Measurements from ENCODE around the gene PIP5K1B. TPM values are rescaled to one million over a fixed set of nuclear protein-coding genes. Genes with fewer than 3 reads are reported as not detected.

The PIP5K1B gene
- total and polyA plus RNA-seq, 2 of the 13 experiments (the other 11 are each of a cell fraction or from before 2014, with no cell fraction given), result 15.8 to 17.5 TPM

DNA sequence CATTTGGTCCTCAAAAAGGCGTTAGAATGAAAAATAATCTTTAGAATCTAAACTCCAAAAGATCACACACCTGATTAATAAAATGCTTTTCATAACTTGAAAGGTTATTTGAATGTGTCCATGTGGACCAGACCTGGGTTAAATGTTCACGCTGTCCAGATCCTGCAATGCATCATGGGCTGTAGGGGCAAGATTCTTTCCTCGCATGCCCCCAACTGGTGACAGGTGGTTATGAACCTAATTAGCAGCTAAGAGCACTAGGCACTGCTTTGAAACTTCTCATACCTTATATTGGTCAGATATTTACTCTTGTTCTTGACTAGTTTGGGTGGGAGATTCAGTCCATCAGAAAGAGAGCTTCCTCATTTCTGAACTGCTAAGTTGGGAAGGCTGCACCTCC lies 19.3 kb upstream of the PIP5K1B start (continued):
- TF ChIP-seq, protein P1, sequence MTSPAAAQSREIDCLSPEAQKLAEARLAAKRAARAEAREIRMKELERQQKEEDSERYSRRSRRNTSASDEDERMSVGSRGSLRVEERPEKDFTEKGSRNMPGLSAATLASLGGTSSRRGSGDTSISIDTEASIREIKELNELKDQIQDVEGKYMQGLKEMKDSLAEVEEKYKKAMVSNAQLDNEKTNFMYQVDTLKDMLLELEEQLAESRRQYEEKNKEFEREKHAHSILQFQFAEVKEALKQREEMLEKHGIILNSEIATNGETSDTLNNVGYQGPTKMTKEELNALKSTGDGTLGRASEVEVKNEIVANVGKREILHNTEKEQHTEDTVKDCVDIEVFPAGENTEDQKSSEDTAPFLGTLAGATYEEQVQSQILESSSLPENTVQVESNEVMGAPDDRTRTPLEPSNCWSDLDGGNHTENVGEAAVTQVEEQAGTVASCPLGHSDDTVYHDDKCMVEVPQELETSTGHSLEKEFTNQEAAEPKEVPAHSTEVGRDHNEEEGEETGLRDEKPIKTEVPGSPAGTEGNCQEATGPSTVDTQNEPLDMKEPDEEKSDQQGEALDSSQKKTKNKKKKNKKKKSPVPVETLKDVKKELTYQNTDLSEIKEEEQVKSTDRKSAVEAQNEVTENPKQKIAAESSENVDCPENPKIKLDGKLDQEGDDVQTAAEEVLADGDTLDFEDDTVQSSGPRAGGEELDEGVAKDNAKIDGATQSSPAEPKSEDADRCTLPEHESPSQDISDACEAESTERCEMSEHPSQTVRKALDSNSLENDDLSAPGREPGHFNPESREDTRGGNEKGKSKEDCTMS (CRISPR knock-in tag; conservative IDR thresholded peaks at IDR 0.05), result no peak
- TF ChIP-seq ERF (CRISPR knock-in tag; IDR thresholded peaks at IDR 0.05) (0 out of 2 replicates have a peak, but pooled peaks have one; percentile 21), ZNF572 (CRISPR knock-in tag; IDR thresholded peaks at IDR 0.05) (no peak), MIXL1 (CRISPR knock-in tag; IDR thresholded peaks at IDR 0.05) (peak; percentile 89), SOX13 (IDR thresholded peaks at IDR 0.05) (no peak), SOX13 (CRISPR knock-in tag; conservative IDR thresholded peaks at IDR 0.05 in 1 of 2, IDR thresholded peaks at IDR 0.05 in 1 of 2) (no peak), BCL6 (CRISPR knock-in tag; IDR thresholded peaks at IDR 0.05) (no peak; the same call in 1 of the 2 replicates), ZFP90 (CRISPR knock-in tag; IDR thresholded peaks at IDR 0.05; ENCODE audit: borderline replicate concordance) (no peak), ZMYM3 (CRISPR knock-in tag; IDR thresholded peaks at IDR 0.05) (no peak), YEATS2 (CRISPR knock-in tag; IDR thresholded peaks at IDR 0.05; ENCODE audit: borderline replicate concordance) (peak; percentile 60; the same call in 1 of the 2 replicates), POGZ (CRISPR knock-in tag; IDR thresholded peaks at IDR 0.05) (peak; percentile 61), MED8 (CRISPR knock-in tag; IDR thresholded peaks at IDR 0.05; ENCODE audit: insufficient replicate concordance) (no peak), MYNN (CRISPR knock-in tag; IDR thresholded peaks at IDR 0.05; ENCODE audit: low read depth) (no peak), RFX3 (CRISPR knock-in tag; IDR thresholded peaks at IDR 0.05) (no peak), PHF8 (CRISPR knock-in tag; IDR thresholded peaks at IDR 0.05) (no peak), STAG1 (CRISPR knock-in tag; IDR thresholded peaks at IDR 0.05) (peak; percentile 55), AKAP8 (CRISPR knock-in tag; IDR thresholded peaks at IDR 0.05) (no peak)
- TF ChIP-seq, protein P2, sequence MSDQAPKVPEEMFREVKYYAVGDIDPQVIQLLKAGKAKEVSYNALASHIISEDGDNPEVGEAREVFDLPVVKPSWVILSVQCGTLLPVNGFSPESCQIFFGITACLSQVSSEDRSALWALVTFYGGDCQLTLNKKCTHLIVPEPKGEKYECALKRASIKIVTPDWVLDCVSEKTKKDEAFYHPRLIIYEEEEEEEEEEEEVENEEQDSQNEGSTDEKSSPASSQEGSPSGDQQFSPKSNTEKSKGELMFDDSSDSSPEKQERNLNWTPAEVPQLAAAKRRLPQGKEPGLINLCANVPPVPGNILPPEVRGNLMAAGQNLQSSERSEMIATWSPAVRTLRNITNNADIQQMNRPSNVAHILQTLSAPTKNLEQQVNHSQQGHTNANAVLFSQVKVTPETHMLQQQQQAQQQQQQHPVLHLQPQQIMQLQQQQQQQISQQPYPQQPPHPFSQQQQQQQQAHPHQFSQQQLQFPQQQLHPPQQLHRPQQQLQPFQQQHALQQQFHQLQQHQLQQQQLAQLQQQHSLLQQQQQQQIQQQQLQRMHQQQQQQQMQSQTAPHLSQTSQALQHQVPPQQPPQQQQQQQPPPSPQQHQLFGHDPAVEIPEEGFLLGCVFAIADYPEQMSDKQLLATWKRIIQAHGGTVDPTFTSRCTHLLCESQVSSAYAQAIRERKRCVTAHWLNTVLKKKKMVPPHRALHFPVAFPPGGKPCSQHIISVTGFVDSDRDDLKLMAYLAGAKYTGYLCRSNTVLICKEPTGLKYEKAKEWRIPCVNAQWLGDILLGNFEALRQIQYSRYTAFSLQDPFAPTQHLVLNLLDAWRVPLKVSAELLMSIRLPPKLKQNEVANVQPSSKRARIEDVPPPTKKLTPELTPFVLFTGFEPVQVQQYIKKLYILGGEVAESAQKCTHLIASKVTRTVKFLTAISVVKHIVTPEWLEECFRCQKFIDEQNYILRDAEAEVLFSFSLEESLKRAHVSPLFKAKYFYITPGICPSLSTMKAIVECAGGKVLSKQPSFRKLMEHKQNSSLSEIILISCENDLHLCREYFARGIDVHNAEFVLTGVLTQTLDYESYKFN (CRISPR knock-in tag; conservative IDR thresholded peaks at IDR 0.05), result no peak
- TF ChIP-seq, protein P3, sequence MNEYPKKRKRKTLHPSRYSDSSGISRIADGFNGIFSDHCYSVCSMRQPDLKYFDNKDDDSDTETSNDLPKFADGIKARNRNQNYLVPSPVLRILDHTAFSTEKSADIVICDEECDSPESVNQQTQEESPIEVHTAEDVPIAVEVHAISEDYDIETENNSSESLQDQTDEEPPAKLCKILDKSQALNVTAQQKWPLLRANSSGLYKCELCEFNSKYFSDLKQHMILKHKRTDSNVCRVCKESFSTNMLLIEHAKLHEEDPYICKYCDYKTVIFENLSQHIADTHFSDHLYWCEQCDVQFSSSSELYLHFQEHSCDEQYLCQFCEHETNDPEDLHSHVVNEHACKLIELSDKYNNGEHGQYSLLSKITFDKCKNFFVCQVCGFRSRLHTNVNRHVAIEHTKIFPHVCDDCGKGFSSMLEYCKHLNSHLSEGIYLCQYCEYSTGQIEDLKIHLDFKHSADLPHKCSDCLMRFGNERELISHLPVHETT (CRISPR knock-in tag; conservative IDR thresholded peaks at IDR 0.05), result no peak
- TF ChIP-seq, protein P4, sequence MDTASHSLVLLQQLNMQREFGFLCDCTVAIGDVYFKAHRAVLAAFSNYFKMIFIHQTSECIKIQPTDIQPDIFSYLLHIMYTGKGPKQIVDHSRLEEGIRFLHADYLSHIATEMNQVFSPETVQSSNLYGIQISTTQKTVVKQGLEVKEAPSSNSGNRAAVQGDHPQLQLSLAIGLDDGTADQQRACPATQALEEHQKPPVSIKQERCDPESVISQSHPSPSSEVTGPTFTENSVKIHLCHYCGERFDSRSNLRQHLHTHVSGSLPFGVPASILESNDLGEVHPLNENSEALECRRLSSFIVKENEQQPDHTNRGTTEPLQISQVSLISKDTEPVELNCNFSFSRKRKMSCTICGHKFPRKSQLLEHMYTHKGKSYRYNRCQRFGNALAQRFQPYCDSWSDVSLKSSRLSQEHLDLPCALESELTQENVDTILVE (CRISPR knock-in tag; IDR thresholded peaks at IDR 0.05), result no peak
- TF ChIP-seq, protein P5, sequence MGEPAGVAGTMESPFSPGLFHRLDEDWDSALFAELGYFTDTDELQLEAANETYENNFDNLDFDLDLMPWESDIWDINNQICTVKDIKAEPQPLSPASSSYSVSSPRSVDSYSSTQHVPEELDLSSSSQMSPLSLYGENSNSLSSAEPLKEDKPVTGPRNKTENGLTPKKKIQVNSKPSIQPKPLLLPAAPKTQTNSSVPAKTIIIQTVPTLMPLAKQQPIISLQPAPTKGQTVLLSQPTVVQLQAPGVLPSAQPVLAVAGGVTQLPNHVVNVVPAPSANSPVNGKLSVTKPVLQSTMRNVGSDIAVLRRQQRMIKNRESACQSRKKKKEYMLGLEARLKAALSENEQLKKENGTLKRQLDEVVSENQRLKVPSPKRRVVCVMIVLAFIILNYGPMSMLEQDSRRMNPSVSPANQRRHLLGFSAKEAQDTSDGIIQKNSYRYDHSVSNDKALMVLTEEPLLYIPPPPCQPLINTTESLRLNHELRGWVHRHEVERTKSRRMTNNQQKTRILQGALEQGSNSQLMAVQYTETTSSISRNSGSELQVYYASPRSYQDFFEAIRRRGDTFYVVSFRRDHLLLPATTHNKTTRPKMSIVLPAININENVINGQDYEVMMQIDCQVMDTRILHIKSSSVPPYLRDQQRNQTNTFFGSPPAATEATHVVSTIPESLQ (CRISPR knock-in tag; conservative IDR thresholded peaks at IDR 0.05), result no peak
